ENCODE results near the gene SH3PXD2A.

- TF ChIP-seq CTCF (IDR thresholded peaks at IDR 0.05) (no peak), POLR2A (IDR thresholded peaks at IDR 0.05) (no peak)
These were observed 241.8 kb downstream of the SH3PXD2A start for GRCh38 chr10:103613616-103614015.

Measured in adrenal gland (tissue), 5 donors.